ENCODE measurements around the gene SLC25A21.

Gene SLC25A21

GRCh38 chr14:37139710-37140109, 32.7 kb downstream of the SLC25A21 start:
- WGBS (ENCODE audit: extremely low coverage, insufficient coverage, low lambda C conversion rate) = no CpG with 5 or more reads among the region's 3 CpGs
- DNase-seq = no peak
- H3K23ac ChIP-seq (ENCODE audit: low read length) = no peak overlapping the region
- H2BK5ac ChIP-seq (ENCODE audit: low read length) = no peak overlapping the region
- no peaks in the 10 kb centered on the region for H3K4me1 ChIP-seq (ENCODE audit: control insufficient read depth, low read depth, low read length)
- no peaks in the 10 kb centered on the region for H3K27me3 ChIP-seq (ENCODE audit: insufficient read depth, low read length, poor library complexity)
- H3K9ac ChIP-seq (ENCODE audit: low read length) = no peak overlapping the region
- H2BK15ac ChIP-seq (replicated peaks; ENCODE audit: low read depth) = no peak overlapping the region
- H3K4me3 ChIP-seq (ENCODE audit: low read length) = no peak overlapping the region
- no peaks in the 10 kb centered on the region for H3K36me3 ChIP-seq (ENCODE audit: control insufficient read depth, insufficient read depth, low read length)
- no peak overlapping the region for H2BK120ac ChIP-seq (ENCODE audit: low read depth, low read length)
- no peak overlapping the region for H3K27ac ChIP-seq (ENCODE audit: low read depth, low read length)
- no peak overlapping the region for H3K18ac ChIP-seq (ENCODE audit: low read length)
- H3K79me2 ChIP-seq (ENCODE audit: control insufficient read depth, insufficient read depth, low read length) = no peaks in the 10 kb centered on the region
- H4K8ac ChIP-seq (ENCODE audit: low read depth, low read length) = no peak overlapping the region
- no peak overlapping the region for H3K4ac ChIP-seq (ENCODE audit: low read depth, low read length)
- H3K4me2 ChIP-seq (ENCODE audit: low read length) = no peak overlapping the region
- H3K79me1 ChIP-seq (ENCODE audit: low read length) = no peaks in the 10 kb centered on the region
- H4K5ac ChIP-seq (ENCODE audit: low read length) = no peak overlapping the region
- H2AK5ac ChIP-seq (ENCODE audit: low read length) = no peak overlapping the region
- H3K56ac ChIP-seq (ENCODE audit: low read length) = no peak overlapping the region

- no peak overlapping the region for H4K8ac ChIP-seq (ENCODE audit: low read depth, low read length)
- H2BK15ac ChIP-seq (replicated peaks; ENCODE audit: low read depth) = no peak overlapping the region
- H3K27ac ChIP-seq (ENCODE audit: low read depth, low read length) = no peak overlapping the region
- no peak overlapping the region for H3K9ac ChIP-seq (ENCODE audit: low read length)
- H3K56ac ChIP-seq (ENCODE audit: low read length) = no peak overlapping the region
- H3K4me2 ChIP-seq (ENCODE audit: low read length) = no peak overlapping the region
- H3K79me1 ChIP-seq (ENCODE audit: low read length) = no peaks in the 10 kb centered on the region
- no peaks in the 10 kb centered on the region for H3K4me1 ChIP-seq (ENCODE audit: control insufficient read depth, low read depth, low read length)
- no peaks in the 10 kb centered on the region for H3K79me2 ChIP-seq (ENCODE audit: control insufficient read depth, insufficient read depth, low read length)
- H2BK120ac ChIP-seq (ENCODE audit: low read depth, low read length) = no peak overlapping the region
- no peak overlapping the region for H2BK5ac ChIP-seq (ENCODE audit: low read length)
- H3K36me3 ChIP-seq (ENCODE audit: control insufficient read depth, insufficient read depth, low read length) = no peaks in the 10 kb centered on the region
- H2AK5ac ChIP-seq (ENCODE audit: low read length) = no peak overlapping the region
- no peak overlapping the region for H4K5ac ChIP-seq (ENCODE audit: low read length)
- no CpG with 5 or more reads among the region's 2 CpGs for WGBS (ENCODE audit: extremely low coverage, insufficient coverage, low lambda C conversion rate)
- no peak overlapping the region for H3K4ac ChIP-seq (ENCODE audit: low read depth, low read length)
- no peak for DNase-seq
- H3K18ac ChIP-seq (ENCODE audit: low read length) = no peak overlapping the region
- no peaks in the 10 kb centered on the region for H3K27me3 ChIP-seq (ENCODE audit: insufficient read depth, low read length, poor library complexity)
- no peak overlapping the region for H3K4me3 ChIP-seq (ENCODE audit: low read length)
- no peak overlapping the region for H3K23ac ChIP-seq (ENCODE audit: low read length)
These were observed 33.5 kb downstream of the SLC25A21 start for GRCh38 chr14:37138898-37139297.

- no peak overlapping the region for H3K9ac ChIP-seq (ENCODE audit: low read length)
- no peak overlapping the region for H4K8ac ChIP-seq (ENCODE audit: low read depth, low read length)
- H2BK120ac ChIP-seq (ENCODE audit: low read depth, low read length) = no peak overlapping the region
- H2BK5ac ChIP-seq (ENCODE audit: low read length) = no peak overlapping the region
- DNase-seq = no peak
- H3K4me2 ChIP-seq (ENCODE audit: low read length) = no peak overlapping the region
- H3K36me3 ChIP-seq (ENCODE audit: control insufficient read depth, insufficient read depth, low read length) = no peaks in the 10 kb centered on the region
- no peaks in the 10 kb centered on the region for H3K4me1 ChIP-seq (ENCODE audit: control insufficient read depth, low read depth, low read length)
- H3K56ac ChIP-seq (ENCODE audit: low read length) = no peak overlapping the region
- WGBS (ENCODE audit: extremely low coverage, insufficient coverage, low lambda C conversion rate) = no CpG with 5 or more reads among the region's 3 CpGs
- no peak overlapping the region for H2AK5ac ChIP-seq (ENCODE audit: low read length)
- no peaks in the 10 kb centered on the region for H3K79me1 ChIP-seq (ENCODE audit: low read length)
- no peaks in the 10 kb centered on the region for H3K27me3 ChIP-seq (ENCODE audit: insufficient read depth, low read length, poor library complexity)
- no peak overlapping the region for H3K4me3 ChIP-seq (ENCODE audit: low read length)
- no peak overlapping the region for H4K5ac ChIP-seq (ENCODE audit: low read length)
- no peaks in the 10 kb centered on the region for H3K79me2 ChIP-seq (ENCODE audit: control insufficient read depth, insufficient read depth, low read length)
- no peak overlapping the region for H3K23ac ChIP-seq (ENCODE audit: low read length)
- H3K4ac ChIP-seq (ENCODE audit: low read depth, low read length) = no peak overlapping the region
- H3K18ac ChIP-seq (ENCODE audit: low read length) = no peak overlapping the region
- H2BK15ac ChIP-seq (replicated peaks; ENCODE audit: low read depth) = no peak overlapping the region
- H3K27ac ChIP-seq (ENCODE audit: low read depth, low read length) = no peak overlapping the region
These were observed 39.0 kb downstream of the SLC25A21 start for GRCh38 chr14:37133284-37133913.

- no peak for DNase-seq
- no peak overlapping the region for H2BK120ac ChIP-seq (ENCODE audit: low read depth, low read length)
- WGBS (ENCODE audit: extremely low coverage, insufficient coverage, low lambda C conversion rate) = no CpG with 5 or more reads among the region's 2 CpGs
These were observed 41.2 kb downstream of the SLC25A21 start for GRCh38 chr14:37131205-37131604.

GRCh38 chr14:37129047-37129446, 43.4 kb downstream of the SLC25A21 start:
- Histone ChIP-seq H3K27me3 (ENCODE audit: insufficient read depth, low read length, poor library complexity) (no peaks in the 10 kb centered on the region), H3K36me3 (ENCODE audit: control insufficient read depth, insufficient read depth, low read length) (no peaks in the 10 kb centered on the region), H2BK120ac (ENCODE audit: low read depth, low read length) (no peak overlapping the region), H3K56ac (ENCODE audit: low read length) (no peak overlapping the region), H3K79me2 (ENCODE audit: control insufficient read depth, insufficient read depth, low read length) (no peaks in the 10 kb centered on the region), H3K27ac (ENCODE audit: low read depth, low read length) (no peak overlapping the region), H4K8ac (ENCODE audit: low read depth, low read length) (no peak overlapping the region), H3K18ac (ENCODE audit: low read length) (no peak overlapping the region), H3K23ac (ENCODE audit: low read length) (no peak overlapping the region), H2BK15ac (replicated peaks; ENCODE audit: low read depth) (no peak overlapping the region), H3K4me1 (ENCODE audit: control insufficient read depth, low read depth, low read length) (no peaks in the 10 kb centered on the region), H3K4ac (ENCODE audit: low read depth, low read length) (no peak overlapping the region), H3K4me3 (ENCODE audit: low read length) (no peak overlapping the region), H3K4me2 (ENCODE audit: low read length) (no peak overlapping the region), H3K9ac (ENCODE audit: low read length) (no peak overlapping the region), H4K5ac (ENCODE audit: low read length) (no peak overlapping the region), H2AK5ac (ENCODE audit: low read length) (no peak overlapping the region), H3K79me1 (ENCODE audit: low read length) (no peaks in the 10 kb centered on the region), H2BK5ac (ENCODE audit: low read length) (no peak overlapping the region)
- WGBS (ENCODE audit: extremely low coverage, insufficient coverage, low lambda C conversion rate) = no CpG with 5 or more reads among the region's 7 CpGs
- DNase-seq = no peak

More at GRCh38 chr14:37131205-37131604, 41.2 kb downstream of the SLC25A21 start:
- H2BK15ac ChIP-seq (replicated peaks; ENCODE audit: low read depth) = no peak overlapping the region
- H4K5ac ChIP-seq (ENCODE audit: low read length) = no peak overlapping the region
- H3K18ac ChIP-seq (ENCODE audit: low read length) = no peak overlapping the region
- no peak overlapping the region for H3K23ac ChIP-seq (ENCODE audit: low read length)
- no peak overlapping the region for H3K56ac ChIP-seq (ENCODE audit: low read length)
- no peak overlapping the region for H4K8ac ChIP-seq (ENCODE audit: low read depth, low read length)
- H3K27ac ChIP-seq (ENCODE audit: low read depth, low read length) = no peak overlapping the region
- no peak overlapping the region for H3K4ac ChIP-seq (ENCODE audit: low read depth, low read length)
- no peak overlapping the region for H3K9ac ChIP-seq (ENCODE audit: low read length)
- no peak overlapping the region for H3K4me2 ChIP-seq (ENCODE audit: low read length)
- no peak overlapping the region for H2AK5ac ChIP-seq (ENCODE audit: low read length)
- H3K79me2 ChIP-seq (ENCODE audit: control insufficient read depth, insufficient read depth, low read length) = no peaks in the 10 kb centered on the region
- no peaks in the 10 kb centered on the region for H3K4me1 ChIP-seq (ENCODE audit: control insufficient read depth, low read depth, low read length)
- no peak overlapping the region for H2BK5ac ChIP-seq (ENCODE audit: low read length)
- H3K79me1 ChIP-seq (ENCODE audit: low read length) = no peaks in the 10 kb centered on the region
- no peaks in the 10 kb centered on the region for H3K36me3 ChIP-seq (ENCODE audit: control insufficient read depth, insufficient read depth, low read length)
- H3K4me3 ChIP-seq (ENCODE audit: low read length) = no peak overlapping the region
- H3K27me3 ChIP-seq (ENCODE audit: insufficient read depth, low read length, poor library complexity) = no peaks in the 10 kb centered on the region

- Histone ChIP-seq H3K23ac (ENCODE audit: low read length) (no peak overlapping the region), H3K18ac (ENCODE audit: low read length) (no peak overlapping the region), H3K4me1 (ENCODE audit: control insufficient read depth, low read depth, low read length) (no peaks in the 10 kb centered on the region), H4K5ac (ENCODE audit: low read length) (no peak overlapping the region), H3K56ac (ENCODE audit: low read length) (no peak overlapping the region), H2BK5ac (ENCODE audit: low read length) (no peak overlapping the region), H3K27ac (ENCODE audit: low read depth, low read length) (no peak overlapping the region), H3K4me2 (ENCODE audit: low read length) (no peak overlapping the region), H3K4me3 (ENCODE audit: low read length) (no peak overlapping the region), H3K9ac (ENCODE audit: low read length) (no peak overlapping the region), H2BK15ac (replicated peaks; ENCODE audit: low read depth) (no peak overlapping the region), H3K79me1 (ENCODE audit: low read length) (no peaks in the 10 kb centered on the region), H3K36me3 (ENCODE audit: control insufficient read depth, insufficient read depth, low read length) (no peaks in the 10 kb centered on the region), H2BK120ac (ENCODE audit: low read depth, low read length) (no peak overlapping the region), H4K8ac (ENCODE audit: low read depth, low read length) (no peak overlapping the region), H2AK5ac (ENCODE audit: low read length) (no peak overlapping the region), H3K4ac (ENCODE audit: low read depth, low read length) (no peak overlapping the region), H3K79me2 (ENCODE audit: control insufficient read depth, insufficient read depth, low read length) (no peaks in the 10 kb centered on the region), H3K27me3 (ENCODE audit: insufficient read depth, low read length, poor library complexity) (no peaks in the 10 kb centered on the region)
- peak; percentile 65 for DNase-seq
- WGBS (ENCODE audit: extremely low coverage, insufficient coverage, low lambda C conversion rate) = no CpG with 5 or more reads among the region's 3 CpGs
These were observed 47.8 kb downstream of the SLC25A21 start for GRCh38 chr14:37124614-37125013.
